ENCODE data around the gene DNTT. TPM values are rescaled to one million over a fixed set of nuclear protein-coding genes. Genes with fewer than 3 reads are reported as not detected.

DNTT gene
- total and polyA plus RNA-seq, 2 experiments from 2014 or later, result not detected

DNA sequence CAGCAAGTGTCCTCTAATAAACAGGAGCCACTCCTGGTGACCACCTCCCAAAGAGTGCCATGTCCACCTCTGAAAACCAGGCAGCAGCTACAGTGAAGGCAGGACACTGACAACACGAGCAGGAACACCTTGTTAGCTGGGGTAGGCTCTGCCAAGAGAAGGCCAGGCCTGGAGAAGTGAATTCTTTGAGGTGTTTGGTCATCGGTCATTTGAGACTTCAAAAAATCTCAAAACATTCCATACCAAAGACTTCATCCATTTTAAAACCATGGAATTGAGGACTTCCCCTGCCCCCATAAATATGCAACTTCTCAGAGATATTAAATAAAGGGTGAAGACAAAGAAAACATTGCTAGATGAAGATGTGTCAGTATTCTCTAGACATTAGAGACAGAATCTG lies 82.9 kb downstream of the DNTT start (continued):
- no peak for TF ChIP-seq ZNF462 (CRISPR knock-in tag; IDR thresholded peaks at IDR 0.05)
- no peak for TF ChIP-seq ZNF114 (CRISPR knock-in tag; IDR thresholded peaks at IDR 0.05)

DNA sequence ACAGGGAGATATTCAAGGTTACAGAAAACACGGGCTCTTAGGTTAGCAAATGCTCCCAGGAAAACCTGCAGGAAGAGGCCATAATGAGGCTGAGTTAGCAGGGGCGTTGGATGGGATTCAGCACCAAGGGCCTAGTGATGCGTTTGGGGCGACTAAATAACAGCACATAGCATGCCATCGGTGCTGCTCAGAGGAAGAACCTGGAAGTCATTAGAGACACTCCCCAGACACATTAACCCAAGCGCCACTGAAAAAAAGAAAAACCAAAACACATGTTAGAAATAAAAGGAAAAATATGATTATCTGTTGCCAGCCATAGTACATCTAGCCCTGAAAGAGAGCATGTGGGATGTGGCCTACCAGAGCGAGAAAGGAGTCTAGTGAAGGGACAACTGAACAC lies 83.4 kb downstream of the DNTT start:
- no peaks in the 10 kb centered on the region for H3K27me3 ChIP-seq (ENCODE audit: insufficient read depth)
- H3K79me2 ChIP-seq (replicated peaks; ENCODE audit: insufficient read depth), result no peaks in the 10 kb centered on the region
- H3K27ac Mint-ChIP-seq, result no peak overlapping the region
- no peak overlapping the region for H3K4me2 ChIP-seq
- no peak for TF ChIP-seq REST (IDR thresholded peaks at IDR 0.05; ENCODE audit: unreplicated experiment)
- no peak for TF ChIP-seq EZH2 (IDR thresholded peaks at IDR 0.05; ENCODE audit: low read depth, unreplicated experiment)
- TF ChIP-seq POLR2AphosphoS5 (IDR thresholded peaks at IDR 0.05; ENCODE audit: low read depth), result no peak
- no peak for TF ChIP-seq CTCF (conservative IDR thresholded peaks at IDR 0.05; ENCODE audit: low read depth in 2 of 2)
- TF ChIP-seq CREB1 (CRISPR knock-in tag; IDR thresholded peaks at IDR 0.05; ENCODE audit: low read depth), result no peak
- no peak for TF ChIP-seq ETS1 (IDR thresholded peaks at IDR 0.05)
- no peak for TF ChIP-seq ZNF331 (CRISPR knock-in tag; IDR thresholded peaks at IDR 0.05; ENCODE audit: low read depth)
- peaks cover 3% of the 10 kb centered on the region for H3K27me3 Mint-ChIP-seq (ENCODE audit: insufficient read depth, low read depth, poor library complexity)
- no peak overlapping the region for H2AFZ ChIP-seq
- ATAC-seq, result no peak
- H3K4me3 Mint-ChIP-seq, result no peak overlapping the region
- no peak overlapping the region for H3K4me3 ChIP-seq
- H3K4me1 Mint-ChIP-seq, result peaks cover 5% of the 10 kb centered on the region; the same call in 1 of the 3 replicates
- no peaks in the 10 kb centered on the region for H4K20me1 ChIP-seq (replicated peaks; ENCODE audit: insufficient read depth)
- no peak for DNase-seq (ENCODE audit: low spot score)
- no peaks in the 10 kb centered on the region for H3F3A ChIP-seq (replicated peaks; ENCODE audit: low read depth)
- H3K27ac ChIP-seq (ENCODE audit: low read depth), result no peak overlapping the region
- no peaks in the 10 kb centered on the region for H3K9me2 ChIP-seq (ENCODE audit: insufficient read depth)
- H3K36me3 ChIP-seq (ENCODE audit: insufficient read depth), result no peaks in the 10 kb centered on the region
- H3K36me3 Mint-ChIP-seq (ENCODE audit: low read depth), result no peaks in the 10 kb centered on the region
- H3K4me1 ChIP-seq (ENCODE audit: insufficient read depth), result no peaks in the 10 kb centered on the region
- no peaks in the 10 kb centered on the region for H3K9me3 Mint-ChIP-seq

Data from GM23338 (cell line).